ENCODE measurements around the gene TAS2R8.

GRCh38 chr12:10838461-10838860 is 31.4 kb upstream of the TAS2R8 start:
- TF ChIP-seq CTCF (IDR thresholded peaks at IDR 0.05 in 2 of 3, conservative IDR thresholded peaks at IDR 0.05 in 1 of 3; ENCODE audit: borderline replicate concordance in 1 of 3, insufficient read depth in 1 of 3, low read depth in 2 of 3, low read length in 2 of 3): no peak
- TF ChIP-seq EZH2 (IDR thresholded peaks at IDR 0.05): no peak
- TF ChIP-seq, protein P1, sequence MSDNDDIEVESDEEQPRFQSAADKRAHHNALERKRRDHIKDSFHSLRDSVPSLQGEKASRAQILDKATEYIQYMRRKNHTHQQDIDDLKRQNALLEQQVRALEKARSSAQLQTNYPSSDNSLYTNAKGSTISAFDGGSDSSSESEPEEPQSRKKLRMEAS (IDR thresholded peaks at IDR 0.05): no peak
- TF ChIP-seq POLR2AphosphoS5 (IDR thresholded peaks at IDR 0.05; ENCODE audit: low read depth, low read length): no peak
- no peak for TF ChIP-seq EGR1 (IDR thresholded peaks at IDR 0.05; ENCODE audit: low read depth)
- no peak for TF ChIP-seq ELF1 (IDR thresholded peaks at IDR 0.05; ENCODE audit: borderline replicate concordance, low read depth)
- no peak for TF ChIP-seq EZH2phosphoT487 (IDR thresholded peaks at IDR 0.05; ENCODE audit: borderline replicate concordance)
- no peak for TF ChIP-seq POLR2A (IDR thresholded peaks at IDR 0.05; ENCODE audit: borderline replicate concordance, extremely low read depth, insufficient read depth, insufficient read length)
- TF ChIP-seq RAD21 (IDR thresholded peaks at IDR 0.05; ENCODE audit: low read depth): no peak
- TF ChIP-seq ATF3 (IDR thresholded peaks at IDR 0.05): no peak
- no peak for TF ChIP-seq SIN3A (IDR thresholded peaks at IDR 0.05; ENCODE audit: low read depth)
- no peak for TF ChIP-seq CEBPB (IDR thresholded peaks at IDR 0.05; ENCODE audit: low read depth)
- no peak for TF ChIP-seq TCF7L2 (IDR thresholded peaks at IDR 0.05; ENCODE audit: borderline replicate concordance, extremely low read depth, insufficient read depth, insufficient read length)
- no peak for TF ChIP-seq YY1 (IDR thresholded peaks at IDR 0.05; ENCODE audit: extremely low read depth, insufficient replicate concordance, low read depth, low read length)
